H1 (cell line): ENCODE data around the gene PRKN. TPM values are rescaled to one million over a fixed set of nuclear protein-coding genes. Genes with fewer than 3 reads are reported as not detected.

Experiments used
- CTCF ChIA-PET: fragments of 300-600 bp; sonication (Branson Sonifier 250); formaldehyde crosslinking; loops from one replicate; lab custom pipeline; 2021; ENCODE audit not compliant: partially characterized antibody; lab: Charles Lee
- POLR2A ChIA-PET: fragments of 300-600 bp; sonication (Branson Sonifier 250); formaldehyde crosslinking; loops from one replicate; lab custom pipeline; 2021; ENCODE audit warnings: inconsistent platforms; ENCODE audit not compliant: partially characterized antibody; lab: Charles Lee
- DNase-seq, 2 experiments: peaks; one replicate each; pipeline versions ENCODE4 v3.0.0 to v3.0.0-alpha.2; 2010 to 2022; ENCODE audit warnings: low spot score in 2 of 2, low read depth in 1 of 2, mixed read lengths in 1 of 2
- FAIRE-seq: peaks from 2 replicates; lab custom pipeline; 2011; peaks lifted over from hg19 to GRCh38; lab: Jason Lieb, UNC
- H2AFZ ChIP-seq: 2 replicates; pipeline ENCODE4 v1.8.1; 2012; ENCODE audit warnings: low read length, inconsistent platforms
- H2AK5ac ChIP-seq: 2 replicates; pipeline ENCODE4 v1.6.1; 2013; ENCODE audit warnings: low read depth, low read length
- H2BK120ac ChIP-seq: replicated peaks from 2 replicates; pipeline ENCODE3; 2013; ENCODE audit warnings: low read depth, low read length, inconsistent platforms
- H2BK12ac ChIP-seq: 2 replicates; pipeline ENCODE4 v1.6.1; 2013; ENCODE audit warnings: low read depth, low read length
- H2BK15ac ChIP-seq: 2 replicates; pipeline ENCODE4 v1.6.1; 2013; ENCODE audit warnings: low read length
- H2BK20ac ChIP-seq: 2 replicates; pipeline ENCODE4 v1.6.1; 2013; ENCODE audit warnings: low read length
- H2BK5ac ChIP-seq: 2 replicates; pipeline ENCODE4 v1.6.1; 2013; ENCODE audit warnings: low read depth, low read length
- H3K14ac ChIP-seq: 2 replicates; pipeline ENCODE4 v1.6.1; 2013; ENCODE audit warnings: inconsistent platforms; ENCODE audit not compliant: insufficient read length
- H3K18ac ChIP-seq: 2 replicates; pipeline ENCODE4 v1.6.1; 2013; ENCODE audit warnings: low read length; ENCODE audit errors: extremely low read depth
- H3K23ac ChIP-seq: 2 replicates; pipeline ENCODE4 v1.6.1; 2013; ENCODE audit warnings: inconsistent platforms; ENCODE audit not compliant: insufficient read length
- H3K23me2 ChIP-seq: 2 replicates; pipeline ENCODE4 v1.6.1; 2013; ENCODE audit warnings: low read depth, low read length
- H3K27ac ChIP-seq: 2 replicates; pipeline ENCODE4 v1.6.1; 2011; ENCODE audit warnings: low read depth, low read length, inconsistent platforms
- H3K27me3 ChIP-seq, 4 experiments: replicated peaks in 1 of 4; 1 replicate in 1 of 4; 2 replicates in 3 of 4; pipeline versions ENCODE4 v1.6.1 to v1.8.1; 2011 to 2013; ENCODE audit warnings: low read length in 3 of 4, mild to moderate bottlenecking in 3 of 4, inconsistent platforms in 2 of 4, mixed read lengths in 2 of 4, moderate library complexity in 1 of 4; ENCODE audit not compliant: control insufficient read depth in 3 of 4, insufficient read depth in 3 of 4; ENCODE audit errors: extremely low read depth in 1 of 4
- H3K36me3 ChIP-seq, 4 experiments: 2 replicates each; pipeline versions ENCODE4 v1.6.1 to v1.8.1; 2011 to 2013; ENCODE audit warnings: mild to moderate bottlenecking in 4 of 4, low read length in 3 of 4, moderate library complexity in 2 of 4, control low read depth in 1 of 4, inconsistent platforms in 1 of 4; ENCODE audit not compliant: insufficient read depth in 4 of 4, control insufficient read depth in 2 of 4
- H3K4ac ChIP-seq: replicated peaks from 2 replicates; pipeline ENCODE3; 2013; ENCODE audit warnings: low read length, low read depth, mixed read lengths, inconsistent platforms; ENCODE audit not compliant: insufficient read length
- H3K4me1 ChIP-seq, 4 experiments: replicated peaks in 1 of 4; 1 replicate in 1 of 4; 2 replicates in 3 of 4; pipeline versions ENCODE4 v1.6.1 to v1.8.1; 2011 to 2013; ENCODE audit warnings: low read length in 3 of 4, inconsistent platforms in 2 of 4, mixed read lengths in 1 of 4; ENCODE audit not compliant: insufficient read depth in 4 of 4, control insufficient read depth in 3 of 4
- H3K4me2 ChIP-seq, 2 experiments: 2 replicates each; pipeline versions ENCODE4 v1.6.1 to v1.8.1; 2011 to 2013; ENCODE audit warnings: low read depth in 2 of 2, low read length in 2 of 2, control low read depth in 1 of 2, inconsistent platforms in 1 of 2, mild to moderate bottlenecking in 1 of 2; ENCODE audit not compliant: insufficient read depth in 1 of 2
- H3K4me3 ChIP-seq, 4 experiments: fragments of 200-600, 300-600 bp in 1 of 4; sonication (generic), shearing (Covaris generic), sonication (Bioruptor Twin) in 1 of 4; 2 replicates each; pipeline versions ENCODE4 v1.5.1 to v1.8.1; 2011 to 2016; ENCODE audit warnings: low read length in 4 of 4, low read depth in 3 of 4, control low read depth in 2 of 4, inconsistent platforms in 2 of 4, mild to moderate bottlenecking in 2 of 4, mixed read lengths in 1 of 4, moderate library complexity in 1 of 4; ENCODE audit not compliant: insufficient read depth in 2 of 4; ENCODE audit errors: extremely low read depth in 1 of 4
- H3K56ac ChIP-seq: replicated peaks from 2 replicates; pipeline ENCODE3; 2013; ENCODE audit warnings: low read depth, mild to moderate bottlenecking, mixed read lengths, low read length, inconsistent platforms; ENCODE audit not compliant: insufficient read length
- H3K79me1 ChIP-seq: 2 replicates; pipeline ENCODE4 v1.6.1; 2013; ENCODE audit warnings: low read depth, low read length, control low read depth
- H3K79me2 ChIP-seq, 2 experiments: 2 replicates each; pipeline versions ENCODE4 v1.6.1 to v1.8.1; 2012 to 2013; ENCODE audit warnings: low read length in 2 of 2, mild to moderate bottlenecking in 2 of 2, inconsistent platforms in 1 of 2; ENCODE audit not compliant: insufficient read depth in 2 of 2, control insufficient read depth in 1 of 2
- H3K9ac ChIP-seq, 4 experiments: replicated peaks in 1 of 4; 1 replicate in 1 of 4; 2 replicates in 3 of 4; pipeline versions ENCODE4 v1.6.1 to v1.8.1; 2011 to 2013; ENCODE audit warnings: low read depth in 3 of 4, low read length in 3 of 4, control low read depth in 2 of 4, mild to moderate bottlenecking in 2 of 4, moderate library complexity in 2 of 4, inconsistent platforms in 1 of 4; ENCODE audit errors: extremely low read depth in 1 of 4
- H3K9me3 ChIP-seq, 2 experiments: 2 replicates each; pipeline versions ENCODE4 v1.6.1 to v1.8.1; 2012 to 2013; ENCODE audit warnings: mild to moderate bottlenecking in 2 of 2, moderate library complexity in 2 of 2, control low read depth in 1 of 2, inconsistent platforms in 1 of 2, low read depth in 1 of 2, low read length in 1 of 2, mixed read lengths in 1 of 2; ENCODE audit not compliant: insufficient read depth in 2 of 2
- H4K20me1 ChIP-seq, 2 experiments: replicated peaks in 1 of 2; 2 replicates each; pipeline versions ENCODE3 to v1.8.1; 2011 to 2013; ENCODE audit warnings: inconsistent platforms in 2 of 2, low read length in 2 of 2, mild to moderate bottlenecking in 1 of 2; ENCODE audit not compliant: insufficient read depth in 2 of 2, control insufficient read depth in 1 of 2
- H4K5ac ChIP-seq: 2 replicates; pipeline ENCODE4 v1.6.1; 2013; ENCODE audit warnings: low read length, low read depth, mixed read lengths, inconsistent platforms; ENCODE audit not compliant: insufficient read length
- H4K8ac ChIP-seq: 2 replicates; pipeline ENCODE4 v1.8.0; 2013; ENCODE audit warnings: mild to moderate bottlenecking, moderate library complexity, low read length, inconsistent platforms; ENCODE audit not compliant: insufficient read depth; ENCODE audit errors: extremely low read depth
- H4K91ac ChIP-seq: replicated peaks from 2 replicates; pipeline ENCODE3; 2013; ENCODE audit warnings: low read length, mixed read lengths, inconsistent platforms; ENCODE audit not compliant: insufficient read length
- BRCA1 ChIP-seq: IDR thresholded peaks from 2 replicates; pipeline ENCODE4 v1.6.1; 2012; ENCODE audit warnings: low read depth, low read length, improper control_type of control experiment
- CREB1 ChIP-seq: IDR thresholded peaks from 2 replicates; pipeline ENCODE4 v1.6.1; 2012; ENCODE audit warnings: inconsistent platforms
- EZH2 ChIP-seq: fragments of 200-600 bp; sonication (generic); IDR thresholded peaks from 2 replicates; pipeline ENCODE4 v1.7.1; 2012; ENCODE audit warnings: low read depth, mild to moderate bottlenecking, moderate library complexity, low read length, inconsistent platforms; ENCODE audit not compliant: severe bottlenecking
- JUN ChIP-seq: IDR thresholded peaks from 2 replicates; pipeline ENCODE4 v1.6.1; 2011; ENCODE audit warnings: low read depth, mild to moderate bottlenecking, improper control_type of control experiment, low read length
- KDM1A ChIP-seq: fragments of 200-600, 300-600 bp; sonication (generic); IDR thresholded peaks from 2 replicates; pipeline ENCODE4 v1.7.1; 2016; ENCODE audit warnings: mild to moderate bottlenecking, low read length, borderline replicate concordance
- PHF8 ChIP-seq: fragments of 200-600 bp; sonication (generic); conservative IDR thresholded peaks from 2 replicates; pipeline ENCODE4 v1.7.1; 2012; ENCODE audit warnings: low read depth, mild to moderate bottlenecking, inconsistent platforms, low read length, moderate library complexity
- RNF2 ChIP-seq: fragments of 200-900, 300-1000 bp; sonication (generic); IDR thresholded peaks from 2 replicates; pipeline ENCODE4 v1.7.1; 2016; ENCODE audit warnings: borderline replicate concordance, low read depth, mild to moderate bottlenecking, antibody characterized with exemption, low read length; ENCODE audit not compliant: poor library complexity, severe bottlenecking; ENCODE audit errors: missing control alignments
- TBP ChIP-seq: IDR thresholded peaks from 2 replicates; pipeline ENCODE4 v1.6.1; 2011; ENCODE audit warnings: low read depth, low read length, improper control_type of control experiment
- WGBS, 2 experiments: shearing (Covaris generic) in 1 of 2; methylation state at CpG; one replicate each; pipeline versions ENCODE4 v1.1.6 to v1.1.7; 2013 to 2015; ENCODE audit warnings: low lambda C conversion rate in 2 of 2, mixed read lengths in 2 of 2, inconsistent platforms in 1 of 2, low coverage in 1 of 2, missing lambda C conversion rate in 1 of 2; ENCODE audit not compliant: insufficient replicate concordance in 2 of 2, insufficient coverage in 1 of 2, insufficient read length in 1 of 2; ENCODE audit errors: extremely low coverage in 1 of 2, missing lambda C conversion rate in 1 of 2; 5-methylcytosine and 5-hydroxymethylcytosine counted together
- polyA plus RNA-seq, 7 experiments: library from polyadenylated mRNA; depleted of rRNA in 3 of 7; stranded (reverse) in 5 of 7; unstranded in 2 of 7; fragments of >200 nt in 5 of 7; fragments of 200-250 nt in 2 of 7; gene quantifications; 1 replicate in 5 of 7; 2 replicates in 1 of 7; 4 replicates in 1 of 7; pipeline versions ENCODE4 v1.2.1 to v1.2.3, GENCODE V29; 2011 to 2013; ENCODE audit warnings: missing spikeins in 2 of 7, mixed read lengths in 2 of 7
- total RNA-seq: library from RNA; stranded (reverse); fragmentation: NEBNext Ultra II Directional; extraction: Animal tissue kit (Norgen Biotek cat#: 25700); gene quantifications from 2 replicates; pipeline ENCODE4 v1.2.1, GENCODE V29; 2021

Gene PRKN
- total and polyA plus RNA-seq, 2 of the 8 experiments (the other 6 are each of a cell fraction or from before 2014, with no cell fraction given) = 0.13 to 0.29 TPM

DNA sequence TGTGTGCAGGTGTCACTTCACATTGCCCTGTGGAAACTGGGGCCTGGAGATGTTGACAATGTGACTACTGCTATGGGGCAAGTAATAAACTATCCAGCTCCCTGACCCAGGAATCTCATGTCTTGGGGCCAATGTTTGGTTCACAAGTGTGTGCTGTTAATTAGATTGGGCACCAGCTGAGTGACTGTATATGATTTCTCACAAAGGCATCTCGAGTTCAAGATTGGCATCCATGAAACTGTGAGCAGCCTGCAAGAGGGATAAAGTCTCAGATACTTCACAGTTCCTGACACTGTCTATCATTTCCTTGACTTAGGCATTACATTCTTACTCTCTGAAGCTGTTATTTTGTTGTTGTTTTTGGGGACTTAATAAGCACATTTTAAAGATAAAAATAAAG, 264.0 kb downstream of the PRKN start:
- Histone ChIP-seq H3K23ac (no peak overlapping the region), H4K91ac (no peak overlapping the region), H3K27ac (no peak overlapping the region), H2BK5ac (no peak overlapping the region), H3K18ac (no peak overlapping the region), H3K4me2 (no peak overlapping the region), H4K20me1 (no peaks in the 10 kb centered on the region), H3K56ac (no peak overlapping the region), H2BK120ac (no peak overlapping the region), H3K4me1 (no peaks in the 10 kb centered on the region), H3K79me2 (no peaks in the 10 kb centered on the region), H3K9ac (no peak overlapping the region), H3K9me3 (no peaks in the 10 kb centered on the region), H3K23me2 (no peaks in the 10 kb centered on the region), H3K4me3 (no peak overlapping the region), H3K4ac (no peak overlapping the region), H4K5ac (no peak overlapping the region), H3K36me3 (no peaks in the 10 kb centered on the region), H4K8ac (no peak overlapping the region), H2AFZ (no peak overlapping the region), H3K79me1 (no peaks in the 10 kb centered on the region), H3K14ac (no peak overlapping the region), H2BK12ac (no peak overlapping the region), H3K27me3 (no peaks in the 10 kb centered on the region), H2BK15ac (no peak overlapping the region), H2AK5ac (no peak overlapping the region), H2BK20ac (no peak overlapping the region)
- no peak for TF ChIP-seq EZH2
- no peak for TF ChIP-seq BRCA1
- TF ChIP-seq KDM1A = no peak
- no peak for TF ChIP-seq TBP
- no peak for TF ChIP-seq CREB1
- TF ChIP-seq PHF8 = no peak
- no peak for TF ChIP-seq JUN
- no peak for TF ChIP-seq RNF2
- FAIRE-seq (no peak), DNase-seq (no peak)
- ChIA-PET POLR2A (no interaction called here), CTCF (no interaction called here)
- WGBS, 2 experiments = 100% methylated on average over 1 of the region's 1 CpG; no CpG with 5 or more reads in 1 of the 2 experiments
